GM12878 (cell line): ENCODE measurements around the gene TGM5. TPM values are rescaled to one million over a fixed set of nuclear protein-coding genes. Genes with fewer than 3 reads are reported as not detected.

ENCODE experiments used
- ATAC-seq: fragments of 200-7000 bp; cut with Tn5 transposase; 3 replicates; pipeline ENCODE4 v1.9.1; 2020; ENCODE audit warnings: mild to moderate bottlenecking, moderate library complexity
- BruUV-seq: library from RNA; stranded (reverse); fragments of 400-500 nt; replicated peaks from 2 replicates; lab custom pipeline; 2021; lab: Mats Ljungman, UMichigan
- CTCF ChIA-PET: fragments of 300-600 bp; sonication (Branson Sonifier 250); formaldehyde crosslinking; extraction: SDS; loops from one replicate; lab custom pipeline; 2021; ENCODE audit warnings: inconsistent platforms; lab: Yijun Ruan, JAX
- POLR2A ChIA-PET: fragments of 350-600 bp; formaldehyde crosslinking; extraction: SDS; loops from one replicate; lab custom pipeline; 2021; ENCODE audit warnings: inconsistent platforms; lab: Charles Lee
- RAD21 ChIA-PET: fragments of 300-600 bp; sonication (Branson Sonifier 250); formaldehyde crosslinking; loops from one replicate; lab custom pipeline; 2023; ENCODE audit warnings: antibody characterized with exemption; ENCODE audit not compliant: unreplicated experiment; lab: Charles Lee
- SMC1A ChIA-PET: fragments of 300-600 bp; sonication (Branson Sonifier 250); formaldehyde crosslinking; loops from one replicate; lab custom pipeline; 2023; ENCODE audit not compliant: unreplicated experiment, uncharacterized antibody; lab: Charles Lee
- DNase-seq: peaks from one replicate; pipeline ENCODE4 v3.0.0-alpha.2; 2011; ENCODE audit warnings: low read depth, low spot score
- FAIRE-seq: peaks from 3 replicates; lab custom pipeline; 2011; peaks lifted over from hg19 to GRCh38; lab: Jason Lieb, UNC
- H2AFZ ChIP-seq: 2 replicates; pipeline ENCODE4 v1.6.0; 2011; ENCODE audit warnings: low read depth, low read length, control low read depth; ENCODE audit not compliant: control insufficient read depth
- H3K27ac ChIP-seq: 2 replicates; pipeline ENCODE4 v1.5.1; 2011; ENCODE audit warnings: control low read depth; ENCODE audit not compliant: control insufficient read depth, insufficient read depth
- H3K27me3 ChIP-seq, 2 experiments: replicated peaks in 1 of 2; 2 replicates each; pipeline versions ENCODE4 v1.6.0 to v1.6.1; 2011; ENCODE audit warnings: low read length in 1 of 2; ENCODE audit not compliant: control insufficient read depth in 2 of 2, insufficient read depth in 2 of 2
- H3K36me3 ChIP-seq, 2 experiments: 2 replicates each; pipeline ENCODE4 v1.5.1; 2011; ENCODE audit warnings: low read length in 1 of 2; ENCODE audit not compliant: control insufficient read depth in 2 of 2, insufficient read depth in 2 of 2
- H3K4me1 ChIP-seq: 2 replicates; pipeline ENCODE4 v1.6.1; 2011; ENCODE audit warnings: mild to moderate bottlenecking, low read length, moderate library complexity, mixed read lengths; ENCODE audit not compliant: control insufficient read depth, insufficient read depth
- H3K4me2 ChIP-seq: 2 replicates; pipeline ENCODE4 v1.6.0; 2011; ENCODE audit warnings: control low read depth; ENCODE audit not compliant: control insufficient read depth, insufficient read depth
- H3K4me3 ChIP-seq: fragments of 200-600 bp; sonication (generic); 2 replicates; pipeline ENCODE4 v1.5.1; 2016
- H3K79me2 ChIP-seq: 2 replicates; pipeline ENCODE4 v1.6.0; 2011; ENCODE audit warnings: low read length; ENCODE audit not compliant: control insufficient read depth, insufficient read depth
- H3K9ac ChIP-seq: 2 replicates; pipeline ENCODE4 v1.8.0; 2011; ENCODE audit warnings: low read length, control low read depth, mixed read lengths; ENCODE audit not compliant: control insufficient read depth, insufficient read depth
- H3K9me3 ChIP-seq: replicated peaks from 3 replicates; pipeline ENCODE4 v1.5.1; 2011; ENCODE audit warnings: mild to moderate bottlenecking, low read length; ENCODE audit not compliant: control insufficient read depth, insufficient read depth
- H4K20me1 ChIP-seq: 2 replicates; pipeline ENCODE4 v1.6.0; 2011; ENCODE audit not compliant: control insufficient read depth, insufficient read depth
- IKZF2 ChIP-seq, 2 experiments: fragments of 450-650 bp; IDR thresholded peaks; 2 replicates each; pipeline ENCODE4 v1.6.1; 2017; ENCODE audit warnings: mild to moderate bottlenecking in 2 of 2, moderate library complexity in 2 of 2
- MXI1 ChIP-seq: fragments of 150-350 bp; IDR thresholded peaks from 2 replicates; pipeline ENCODE4 v1.6.1; 2011; ENCODE audit warnings: low read depth, mild to moderate bottlenecking, inconsistent platforms, low read length, improper control_type of control experiment
- NBN ChIP-seq: fragments of 450-650 bp; IDR thresholded peaks from 2 replicates; pipeline ENCODE4 v1.6.1; 2016
- NR2C1 ChIP-seq: fragments of 450-650 bp; IDR thresholded peaks from 2 replicates; pipeline ENCODE4 v1.6.1; 2017; ENCODE audit warnings: antibody characterized with exemption, mild to moderate bottlenecking, moderate library complexity
- POLR2AphosphoS5 ChIP-seq: IDR thresholded peaks from 2 replicates; pipeline ENCODE4 v1.6.1; 2011; ENCODE audit warnings: mild to moderate bottlenecking, low read length, inconsistent platforms
- RAD21 ChIP-seq: IDR thresholded peaks from 2 replicates; pipeline ENCODE4 v1.6.1; 2011; ENCODE audit warnings: mild to moderate bottlenecking, low read depth, low read length, moderate library complexity; ENCODE audit not compliant: insufficient read depth
- RAD51 ChIP-seq: fragments of 450-650 bp; IDR thresholded peaks from 2 replicates; pipeline ENCODE4 v1.6.1; 2016; ENCODE audit warnings: moderate library complexity, mild to moderate bottlenecking, inconsistent platforms
- SPI1 ChIP-seq: IDR thresholded peaks from 2 replicates; pipeline ENCODE4 v1.6.1; 2011; ENCODE audit warnings: low read depth, mild to moderate bottlenecking, low read length, moderate library complexity, borderline replicate concordance; ENCODE audit not compliant: insufficient read depth
- TCF12 ChIP-seq: IDR thresholded peaks from 2 replicates; pipeline ENCODE4 v1.6.1; 2011; ENCODE audit warnings: low read depth, mild to moderate bottlenecking, low read length
- ZNF207 ChIP-seq: fragments of 450-650 bp; IDR thresholded peaks from 2 replicates; pipeline ENCODE4 v1.6.1; 2014; ENCODE audit warnings: antibody characterized with exemption, mild to moderate bottlenecking, borderline replicate concordance
- ZNF622 ChIP-seq: fragments of 450-650 bp; IDR thresholded peaks from 2 replicates; pipeline ENCODE4 v1.6.1; 2017; ENCODE audit warnings: mild to moderate bottlenecking, inconsistent platforms
- WGBS: methylation state at CpG from one replicate; pipeline ENCODE4 v1.1.6; 2016; ENCODE audit warnings: low lambda C conversion rate; ENCODE audit not compliant: insufficient replicate concordance, insufficient coverage; ENCODE audit errors: missing lambda C conversion rate; 5-methylcytosine and 5-hydroxymethylcytosine counted together
- in situ Hi-C: fragments of 300-500 bp; cut with MboI; formaldehyde crosslinking; loops from 9 replicates; pipeline ENCODE4 v1.14.3; 2018; ENCODE audit warnings: mixed read lengths
- intact Hi-C: fragments of 100-400 bp; cut with micrococcal nuclease; formaldehyde crosslinking; loops from one replicate; pipeline ENCODE4 v1.14.2; 2022; ENCODE audit not compliant: unreplicated experiment
- polyA plus RNA-seq, 11 experiments: library from polyadenylated mRNA; depleted of rRNA in 4 of 11; unstranded in 6 of 11; stranded (reverse) in 5 of 11; fragments of >200 nt; fragmentation: Nextera tagmentation in 4 of 11; fragmentation: Illumina TruSeq in 1 of 11; extraction: Ambion mirVana in 4 of 11; extraction: Trizol in 1 of 11; gene quantifications; 1 replicate in 1 of 11; 2 replicates in 10 of 11; pipeline versions ENCODE4 v1.2.1 to v1.2.3, GENCODE V29; 2011 to 2016; ENCODE audit warnings: inconsistent platforms in 2 of 11, missing spikeins in 2 of 11, low read depth in 1 of 11
- total RNA-seq, 4 experiments: library from RNA; depleted of rRNA in 3 of 4; stranded (reverse); fragments of >200 nt in 3 of 4; fragmentation: Illumina TruSeq in 1 of 4; extraction: Trizol in 1 of 4; gene quantifications; 2 replicates each; pipeline versions ENCODE4 v1.2.1 to v1.2.3, GENCODE V29; 2013 to 2021
- TF ChIP-seq, protein P1 (sequence below), 3 experiments: IDR thresholded peaks in 2 of 3; conservative IDR thresholded peaks in 1 of 3; 2 replicates each; pipeline ENCODE4 v1.5.1; 2011; ENCODE audit warnings: low read depth in 3 of 3, low read length in 3 of 3, mild to moderate bottlenecking in 3 of 3, control low read depth in 2 of 3, moderate library complexity in 2 of 3, inconsistent platforms in 1 of 3, mixed read lengths in 1 of 3; ENCODE audit not compliant: control insufficient read depth in 2 of 3, insufficient read depth in 1 of 3; ENCODE audit errors: extremely low read depth in 1 of 3
- TF ChIP-seq, protein P2 (sequence below): fragments of 450-650 bp; IDR thresholded peaks from 2 replicates; pipeline ENCODE4 v1.6.1; 2017; ENCODE audit warnings: low read depth, mild to moderate bottlenecking, moderate library complexity
- TF ChIP-seq, protein P3 (sequence below): fragments of 450-650 bp; IDR thresholded peaks from 2 replicates; pipeline ENCODE4 v1.6.1; 2016; ENCODE audit warnings: mild to moderate bottlenecking
- TF ChIP-seq, protein P4 (sequence below): fragments of 450-650 bp; IDR thresholded peaks from 2 replicates; pipeline ENCODE4 v1.6.1; 2014; ENCODE audit warnings: mild to moderate bottlenecking
- TF ChIP-seq, protein P5 (sequence below): fragments of 150-350 bp; IDR thresholded peaks from 2 replicates; pipeline ENCODE4 v1.6.1; 2014; ENCODE audit warnings: mild to moderate bottlenecking, low read depth, low read length

TGM5 gene
- total and polyA plus RNA-seq, 10 of the 15 experiments (the other 5 are each of a cell fraction or from before 2014, with no cell fraction given), result 4.4 to 27.1 (median 5.6) TPM

DNA sequence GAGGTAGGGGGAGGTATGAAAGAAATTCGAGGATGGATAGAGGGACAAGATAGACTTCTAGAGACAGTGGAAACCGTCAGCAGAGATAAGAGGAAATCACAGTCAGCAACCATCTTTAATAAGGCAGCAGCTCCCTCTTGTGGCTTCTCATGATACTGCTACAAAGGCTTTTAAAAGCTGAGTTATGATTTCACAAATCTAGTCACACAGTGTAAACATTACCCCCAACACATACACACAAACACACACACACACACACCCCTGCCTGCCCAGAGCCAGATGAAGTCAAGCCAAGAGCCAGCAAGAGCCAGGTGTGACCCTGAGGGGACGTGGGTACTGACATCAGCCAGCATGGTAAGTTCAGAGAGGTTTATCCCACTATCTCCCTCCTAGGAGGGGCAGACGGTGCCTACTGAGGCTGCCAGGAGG, 18.9 kb upstream of the TGM5 start:
- no TSS peak for BruUV-seq
- Histone ChIP-seq H3K9me3 (no peaks in the 10 kb centered on the region), H3K27me3 (no peaks in the 10 kb centered on the region), H4K20me1 (no peaks in the 10 kb centered on the region), H3K27ac (no peak overlapping the region), H3K4me3 (no peak overlapping the region), H3K4me1 (no peaks in the 10 kb centered on the region), H2AFZ (no peak overlapping the region), H3K79me2 (no peaks in the 10 kb centered on the region), H3K4me2 (no peak overlapping the region), H3K9ac (no peak overlapping the region), H3K36me3 (no peaks in the 10 kb centered on the region)
- WGBS, result 7% methylated on average over 4 of the region's 4 CpGs
- SMC1A ChIA-PET, result interaction anchor here (0.6 to 7.3 kb wide), 36 partner anchors 9 to 669 kb away, joined by 3 to 249 read pairs (median 6); partner anchors contain the start of genes CCNDBP1, TGM5 and UBR1
- RAD21 ChIA-PET, result interaction anchor here (0.6 to 6.1 kb wide), 25 partner anchors 9 to 359 kb away, joined by 3 to 201 read pairs (median 4); partner anchors contain the start of genes CCNDBP1, EPB42 and TGM5
- ATAC-seq (peak; percentile 91), FAIRE-seq (peak; percentile 98), DNase-seq (peak; percentile 42)
- POLR2A ChIA-PET, result interaction anchor here (0.6 to 2.2 kb wide), 2 partner anchors 10 to 60 kb away, joined by 3 to 9 read pairs; no protein-coding TSS in a partner anchor
- in situ Hi-C loops, result loop anchor here (10.0 kb wide), 1 partner anchor 51 kb away; no protein-coding TSS in a partner anchor
- intact Hi-C loops, result loop anchor here (1.0 kb wide), 3 partner anchors 60 to 581 kb away; no protein-coding TSS in a partner anchor
- CTCF ChIA-PET, result interaction anchor here (0.6 to 9.9 kb wide), 53 partner anchors 10 to 638 kb away, joined by 3 to 458 read pairs (median 4); partner anchors contain the start of genes CCNDBP1, EPB42, TGM7 and TP53BP1
- TF ChIP-seq IKZF2 (IDR thresholded peaks at IDR 0.05) (no peak), TCF12 (no peak), ZNF622 (no peak), NR2C1 (no peak), RAD21 (peak; percentile 93), MXI1 (no peak), POLR2AphosphoS5 (no peak), NBN (0 out of 2 replicates have a peak, but pooled peaks have one; percentile 41), RAD51 (no peak; the same call in 1 of the 2 replicates), ZNF207 (no peak), SPI1 (peak; percentile 13; the same call in 1 of the 2 replicates)
- TF ChIP-seq, protein P1, sequence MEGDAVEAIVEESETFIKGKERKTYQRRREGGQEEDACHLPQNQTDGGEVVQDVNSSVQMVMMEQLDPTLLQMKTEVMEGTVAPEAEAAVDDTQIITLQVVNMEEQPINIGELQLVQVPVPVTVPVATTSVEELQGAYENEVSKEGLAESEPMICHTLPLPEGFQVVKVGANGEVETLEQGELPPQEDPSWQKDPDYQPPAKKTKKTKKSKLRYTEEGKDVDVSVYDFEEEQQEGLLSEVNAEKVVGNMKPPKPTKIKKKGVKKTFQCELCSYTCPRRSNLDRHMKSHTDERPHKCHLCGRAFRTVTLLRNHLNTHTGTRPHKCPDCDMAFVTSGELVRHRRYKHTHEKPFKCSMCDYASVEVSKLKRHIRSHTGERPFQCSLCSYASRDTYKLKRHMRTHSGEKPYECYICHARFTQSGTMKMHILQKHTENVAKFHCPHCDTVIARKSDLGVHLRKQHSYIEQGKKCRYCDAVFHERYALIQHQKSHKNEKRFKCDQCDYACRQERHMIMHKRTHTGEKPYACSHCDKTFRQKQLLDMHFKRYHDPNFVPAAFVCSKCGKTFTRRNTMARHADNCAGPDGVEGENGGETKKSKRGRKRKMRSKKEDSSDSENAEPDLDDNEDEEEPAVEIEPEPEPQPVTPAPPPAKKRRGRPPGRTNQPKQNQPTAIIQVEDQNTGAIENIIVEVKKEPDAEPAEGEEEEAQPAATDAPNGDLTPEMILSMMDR (IDR thresholded peaks at IDR 0.05 in 2 of 3, conservative IDR thresholded peaks at IDR 0.05 in 1 of 3; ENCODE audit: control insufficient read depth in 2 of 3, extremely low read depth in 1 of 3, insufficient read depth in 1 of 3, low read depth in 3 of 3, low read length in 3 of 3), result peak; percentile 71 to 93 (median 84)
- TF ChIP-seq, protein P2, sequence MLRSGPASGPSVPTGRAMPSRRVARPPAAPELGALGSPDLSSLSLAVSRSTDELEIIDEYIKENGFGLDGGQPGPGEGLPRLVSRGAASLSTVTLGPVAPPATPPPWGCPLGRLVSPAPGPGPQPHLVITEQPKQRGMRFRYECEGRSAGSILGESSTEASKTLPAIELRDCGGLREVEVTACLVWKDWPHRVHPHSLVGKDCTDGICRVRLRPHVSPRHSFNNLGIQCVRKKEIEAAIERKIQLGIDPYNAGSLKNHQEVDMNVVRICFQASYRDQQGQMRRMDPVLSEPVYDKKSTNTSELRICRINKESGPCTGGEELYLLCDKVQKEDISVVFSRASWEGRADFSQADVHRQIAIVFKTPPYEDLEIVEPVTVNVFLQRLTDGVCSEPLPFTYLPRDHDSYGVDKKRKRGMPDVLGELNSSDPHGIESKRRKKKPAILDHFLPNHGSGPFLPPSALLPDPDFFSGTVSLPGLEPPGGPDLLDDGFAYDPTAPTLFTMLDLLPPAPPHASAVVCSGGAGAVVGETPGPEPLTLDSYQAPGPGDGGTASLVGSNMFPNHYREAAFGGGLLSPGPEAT, result no peak
- TF ChIP-seq, protein P3, sequence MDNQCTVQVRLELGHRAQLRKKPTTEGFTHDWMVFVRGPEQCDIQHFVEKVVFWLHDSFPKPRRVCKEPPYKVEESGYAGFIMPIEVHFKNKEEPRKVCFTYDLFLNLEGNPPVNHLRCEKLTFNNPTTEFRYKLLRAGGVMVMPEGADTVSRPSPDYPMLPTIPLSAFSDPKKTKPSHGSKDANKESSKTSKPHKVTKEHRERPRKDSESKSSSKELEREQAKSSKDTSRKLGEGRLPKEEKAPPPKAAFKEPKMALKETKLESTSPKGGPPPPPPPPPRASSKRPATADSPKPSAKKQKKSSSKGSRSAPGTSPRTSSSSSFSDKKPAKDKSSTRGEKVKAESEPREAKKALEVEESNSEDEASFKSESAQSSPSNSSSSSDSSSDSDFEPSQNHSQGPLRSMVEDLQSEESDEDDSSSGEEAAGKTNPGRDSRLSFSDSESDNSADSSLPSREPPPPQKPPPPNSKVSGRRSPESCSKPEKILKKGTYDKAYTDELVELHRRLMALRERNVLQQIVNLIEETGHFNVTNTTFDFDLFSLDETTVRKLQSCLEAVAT, result 0 out of 2 replicates have a peak, but pooled peaks have one; percentile 21
- TF ChIP-seq, protein P4, sequence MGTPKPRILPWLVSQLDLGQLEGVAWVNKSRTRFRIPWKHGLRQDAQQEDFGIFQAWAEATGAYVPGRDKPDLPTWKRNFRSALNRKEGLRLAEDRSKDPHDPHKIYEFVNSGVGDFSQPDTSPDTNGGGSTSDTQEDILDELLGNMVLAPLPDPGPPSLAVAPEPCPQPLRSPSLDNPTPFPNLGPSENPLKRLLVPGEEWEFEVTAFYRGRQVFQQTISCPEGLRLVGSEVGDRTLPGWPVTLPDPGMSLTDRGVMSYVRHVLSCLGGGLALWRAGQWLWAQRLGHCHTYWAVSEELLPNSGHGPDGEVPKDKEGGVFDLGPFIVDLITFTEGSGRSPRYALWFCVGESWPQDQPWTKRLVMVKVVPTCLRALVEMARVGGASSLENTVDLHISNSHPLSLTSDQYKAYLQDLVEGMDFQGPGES, result no peak
- TF ChIP-seq, protein P5, sequence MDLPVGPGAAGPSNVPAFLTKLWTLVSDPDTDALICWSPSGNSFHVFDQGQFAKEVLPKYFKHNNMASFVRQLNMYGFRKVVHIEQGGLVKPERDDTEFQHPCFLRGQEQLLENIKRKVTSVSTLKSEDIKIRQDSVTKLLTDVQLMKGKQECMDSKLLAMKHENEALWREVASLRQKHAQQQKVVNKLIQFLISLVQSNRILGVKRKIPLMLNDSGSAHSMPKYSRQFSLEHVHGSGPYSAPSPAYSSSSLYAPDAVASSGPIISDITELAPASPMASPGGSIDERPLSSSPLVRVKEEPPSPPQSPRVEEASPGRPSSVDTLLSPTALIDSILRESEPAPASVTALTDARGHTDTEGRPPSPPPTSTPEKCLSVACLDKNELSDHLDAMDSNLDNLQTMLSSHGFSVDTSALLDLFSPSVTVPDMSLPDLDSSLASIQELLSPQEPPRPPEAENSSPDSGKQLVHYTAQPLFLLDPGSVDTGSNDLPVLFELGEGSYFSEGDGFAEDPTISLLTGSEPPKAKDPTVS, result no peak
